Thymus (tissue), 11 donors: ENCODE measurements around the gene ARHGAP24. TPM values are rescaled to one million over a fixed set of nuclear protein-coding genes. Genes with fewer than 3 reads are reported as not detected.

Experiments
- DNase-seq, 9 donors: peaks; one replicate each; pipeline ENCODE4 v3.0.0-alpha.2; 2013; ENCODE audit warnings: low spot score in 9 of 9, low read depth in 6 of 9, missing footprints in 1 of 9
- H3K27ac ChIP-seq, 2 donors: one replicate each; pipeline ENCODE4 v1.5.1; 2013; ENCODE audit warnings: control low read depth in 1 of 2, low read depth in 1 of 2, low read length in 1 of 2, mild to moderate bottlenecking in 1 of 2, moderate library complexity in 1 of 2
- H3K27me3 ChIP-seq, 2 donors: one replicate each; pipeline ENCODE4 v1.5.1; 2013; ENCODE audit warnings: low read length in 1 of 2; ENCODE audit not compliant: control insufficient read depth in 2 of 2, insufficient read depth in 1 of 2
- H3K36me3 ChIP-seq, 2 donors: one replicate each; pipeline ENCODE4 v1.5.1; 2013; ENCODE audit warnings: low read length in 1 of 2, mild to moderate bottlenecking in 1 of 2, moderate library complexity in 1 of 2; ENCODE audit not compliant: control insufficient read depth in 2 of 2, insufficient read depth in 2 of 2
- H3K4me1 ChIP-seq, 2 donors: one replicate each; pipeline ENCODE4 v1.5.1; 2013; ENCODE audit warnings: low read length in 2 of 2; ENCODE audit not compliant: control insufficient read depth in 2 of 2, insufficient read depth in 2 of 2
- H3K4me3 ChIP-seq, 2 donors: one replicate each; pipeline ENCODE4 v1.5.1; 2013; ENCODE audit warnings: low read length in 2 of 2, control low read depth in 1 of 2, mild to moderate bottlenecking in 1 of 2
- H3K9me3 ChIP-seq, 2 donors: one replicate each; pipeline ENCODE4 v1.5.1; 2013; ENCODE audit warnings: low read length in 1 of 2, mild to moderate bottlenecking in 1 of 2; ENCODE audit not compliant: control insufficient read depth in 2 of 2, insufficient read depth in 1 of 2
- WGBS: extraction: QIAGEN DNeasy Blood & Tissue Kit; methylation state at CpG from one replicate; pipeline ENCODE4 v1.1.7; 2013; 5-methylcytosine and 5-hydroxymethylcytosine counted together
- polyA plus RNA-seq: library from polyadenylated mRNA; stranded (reverse); fragments of 200-250 nt; gene quantifications from one replicate; pipeline ENCODE4 v1.2.3, GENCODE V29; 2013
- total RNA-seq: library from RNA; stranded (reverse); fragments of 120-200 nt; gene quantifications from one replicate; pipeline ENCODE4 v1.2.4, GENCODE V29; 2013
- donor health status: healthy.

ARHGAP24 gene
- total and polyA plus RNA-seq, 2 donors, result 10.0 to 18.2 TPM

DNA sequence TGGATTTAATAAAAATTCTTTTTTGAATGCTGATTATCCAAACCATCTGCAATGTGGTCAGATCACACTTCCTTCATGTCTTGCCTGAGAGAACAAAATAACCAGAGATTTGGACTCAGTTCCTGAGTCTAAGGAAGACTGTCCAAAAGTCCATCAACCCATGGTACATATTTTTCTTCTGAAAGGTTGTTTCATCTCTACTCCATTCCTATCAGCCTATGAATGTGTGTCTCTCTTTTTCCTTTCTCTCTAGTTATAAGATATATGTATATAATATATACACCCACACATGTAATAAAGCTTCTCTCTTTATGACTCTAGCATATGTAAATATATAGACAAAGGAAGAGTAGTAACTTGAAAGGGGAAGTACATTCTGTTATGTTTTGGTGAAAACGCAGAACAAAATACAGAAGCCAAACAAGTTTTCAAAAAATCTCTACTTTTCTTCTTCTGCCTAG lies 226.9 kb downstream of the ARHGAP24 start:
- H3K36me3 ChIP-seq, result no peaks in the 10 kb centered on the region
- 23% methylated on average over 1 of the region's 1 CpG for WGBS
- no peak overlapping the region for H3K4me3 ChIP-seq
- H3K9me3 ChIP-seq, result no peaks in the 10 kb centered on the region
- H3K27ac ChIP-seq, result no peak overlapping the region
- peak in 1 of 9 donors; percentile 19 for DNase-seq
- no peaks in the 10 kb centered on the region for H3K4me1 ChIP-seq
- no peaks in the 10 kb centered on the region for H3K27me3 ChIP-seq

DNA sequence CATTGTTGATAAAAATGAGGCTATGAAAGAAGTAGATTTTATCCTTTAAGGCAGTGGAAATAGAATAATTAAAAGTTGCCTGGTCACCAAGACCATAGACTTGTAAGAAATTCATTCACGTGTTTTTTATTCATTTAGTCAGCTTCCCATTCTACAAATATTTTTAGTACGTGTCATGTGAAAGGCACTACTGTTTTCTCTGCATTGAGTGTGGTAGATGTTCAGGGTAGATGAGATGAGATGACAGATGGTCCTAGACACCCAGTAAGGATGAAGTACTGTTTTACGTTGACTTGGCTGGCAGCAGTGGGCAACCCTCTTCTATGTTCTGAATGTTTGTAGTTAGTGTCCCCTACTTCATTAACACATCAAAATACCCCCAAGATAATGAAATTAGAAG lies 228.1 kb downstream of the ARHGAP24 start:
- Histone ChIP-seq H3K4me3 (no peak overlapping the region), H3K4me1 (no peaks in the 10 kb centered on the region), H3K27ac (no peak overlapping the region), H3K27me3 (no peaks in the 10 kb centered on the region), H3K9me3 (no peaks in the 10 kb centered on the region), H3K36me3 (no peaks in the 10 kb centered on the region)
- 95% methylated on average over 3 of the region's 3 CpGs for WGBS
- no peak for DNase-seq

DNA sequence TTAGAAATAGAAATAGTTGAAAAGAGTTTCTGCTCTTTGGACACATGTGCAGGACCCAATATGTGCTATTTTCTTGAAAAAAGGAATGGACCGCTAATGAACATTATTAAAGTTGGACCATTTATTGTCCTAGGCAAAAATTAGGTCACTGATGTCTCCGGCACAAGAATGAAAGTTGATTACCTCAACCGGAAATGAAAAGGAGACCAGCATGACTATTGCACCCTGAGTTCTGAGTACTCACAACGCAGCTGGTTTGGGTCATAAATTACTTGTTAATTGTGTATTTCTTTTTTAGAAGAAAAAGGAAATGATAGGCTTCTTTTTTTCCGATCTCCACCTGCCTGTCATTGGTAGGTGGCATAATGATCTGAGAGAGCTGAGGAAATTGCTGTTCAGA lies 232.7 kb downstream of the ARHGAP24 start:
- Histone ChIP-seq H3K4me3 (no peak overlapping the region), H3K36me3 (no peaks in the 10 kb centered on the region), H3K4me1 (no peaks in the 10 kb centered on the region), H3K9me3 (no peaks in the 10 kb centered on the region), H3K27ac (no peak overlapping the region), H3K27me3 (no peaks in the 10 kb centered on the region)
- DNase-seq, result peak in 1 of 9 donors; percentile 7
- WGBS, result 44% methylated on average over 5 of the region's 5 CpGs

DNA sequence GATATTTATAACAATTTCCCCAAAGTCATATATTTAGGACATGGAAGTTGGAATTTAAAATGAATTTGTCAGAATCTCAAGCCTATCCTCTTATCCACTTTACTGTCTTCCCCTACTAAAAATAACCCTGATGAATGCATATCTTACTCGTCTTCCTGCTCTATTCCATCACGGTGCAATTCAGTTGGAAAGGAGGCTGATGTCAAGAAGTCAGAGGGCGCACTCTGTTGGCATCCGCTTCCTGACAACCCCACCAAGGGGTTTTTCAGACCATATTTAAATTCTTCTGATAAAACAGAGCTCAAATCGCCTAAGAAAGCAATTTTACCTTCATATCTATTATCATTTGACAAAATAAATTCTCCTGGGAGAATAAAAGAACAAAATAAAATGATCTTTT lies 233.5 kb downstream of the ARHGAP24 start:
- no peak overlapping the region for H3K27ac ChIP-seq
- H3K4me1 ChIP-seq, result no peaks in the 10 kb centered on the region
- no peak overlapping the region for H3K4me3 ChIP-seq
- no peaks in the 10 kb centered on the region for H3K27me3 ChIP-seq
- DNase-seq, result no peak
- H3K36me3 ChIP-seq, result no peaks in the 10 kb centered on the region
- WGBS, result 77% methylated on average over 5 of the region's 5 CpGs
- no peaks in the 10 kb centered on the region for H3K9me3 ChIP-seq

DNA sequence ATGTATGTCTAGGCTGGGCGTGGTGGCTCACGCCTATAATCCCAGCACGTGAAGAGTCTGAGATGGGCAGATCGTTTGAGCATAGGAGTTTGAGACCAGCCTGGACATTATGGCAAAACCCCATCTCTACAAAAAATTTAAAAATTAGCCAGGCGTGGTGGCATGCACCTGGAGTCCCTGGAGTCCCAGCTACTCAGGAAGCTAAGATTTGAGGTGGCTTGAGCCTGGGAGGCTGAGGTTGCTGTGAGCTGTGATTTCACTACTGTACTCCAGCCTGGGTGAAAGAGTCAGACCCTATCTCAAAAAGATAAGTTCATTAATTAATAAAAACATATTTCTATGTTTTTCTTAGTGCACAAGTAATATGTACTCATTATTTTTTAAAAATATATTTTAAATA lies 238.1 kb downstream of the ARHGAP24 start:
- H3K9me3 ChIP-seq, result no peaks in the 10 kb centered on the region
- no peak overlapping the region for H3K27ac ChIP-seq
- no peaks in the 10 kb centered on the region for H3K36me3 ChIP-seq
- no peaks in the 10 kb centered on the region for H3K4me1 ChIP-seq
- no peak overlapping the region for H3K4me3 ChIP-seq
- DNase-seq, result no peak
- WGBS, result 93% methylated on average over 5 of the region's 5 CpGs
- no peaks in the 10 kb centered on the region for H3K27me3 ChIP-seq

- no peak overlapping the region for H3K4me3 ChIP-seq
- H3K36me3 ChIP-seq, result no peaks in the 10 kb centered on the region
- DNase-seq, result no peak
- H3K27ac ChIP-seq, result no peak overlapping the region
- no peaks in the 10 kb centered on the region for H3K4me1 ChIP-seq
- 62% methylated on average over 3 of the region's 3 CpGs for WGBS
- no peaks in the 10 kb centered on the region for H3K9me3 ChIP-seq
- no peaks in the 10 kb centered on the region for H3K27me3 ChIP-seq
These were observed 241.2 kb downstream of the ARHGAP24 start for GRCh38 chr4:85715991-85716737.

DNA sequence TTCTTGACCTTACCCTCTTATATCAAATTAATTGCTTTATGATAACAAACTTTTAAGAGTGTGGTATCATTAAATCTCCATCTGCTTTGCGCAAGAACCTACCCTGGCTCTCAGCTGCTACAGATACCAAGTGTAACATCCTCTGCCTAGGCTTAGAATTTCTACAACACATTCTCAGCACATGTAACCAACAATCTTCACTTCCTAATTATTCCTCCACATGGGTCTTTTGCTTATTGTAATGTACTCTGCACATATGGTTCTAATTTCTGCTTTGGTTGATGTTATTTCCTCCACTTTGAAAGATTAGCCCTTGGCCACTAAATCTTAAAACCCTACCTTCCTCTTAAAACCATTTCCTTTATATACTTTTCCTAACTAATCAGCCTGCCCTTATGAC lies 242.4 kb downstream of the ARHGAP24 start:
- 98% methylated on average over 1 of the region's 1 CpG for WGBS
- no peak overlapping the region for H3K27ac ChIP-seq

GRCh38 chr4:85717847-85718246 lies 242.9 kb downstream of the ARHGAP24 start:
- no peaks in the 10 kb centered on the region for H3K36me3 ChIP-seq
- H3K27me3 ChIP-seq, result no peaks in the 10 kb centered on the region
- no peak overlapping the region for H3K4me3 ChIP-seq
- H3K27ac ChIP-seq, result no peak overlapping the region
- no peaks in the 10 kb centered on the region for H3K4me1 ChIP-seq
- DNase-seq, result no peak
- WGBS, result 94% methylated on average over 2 of the region's 2 CpGs
- no peaks in the 10 kb centered on the region for H3K9me3 ChIP-seq

More for the DNA sequence above, 242.4 kb downstream of the ARHGAP24 start:
- no peak for DNase-seq
- Histone ChIP-seq H3K4me1 (no peaks in the 10 kb centered on the region), H3K36me3 (no peaks in the 10 kb centered on the region), H3K9me3 (no peaks in the 10 kb centered on the region), H3K27me3 (no peaks in the 10 kb centered on the region), H3K4me3 (no peak overlapping the region)

- 66% methylated on average over 3 of the region's 3 CpGs for WGBS
These were observed 245.8 kb downstream of the ARHGAP24 start for GRCh38 chr4:85720735-85721134.

More at GRCh38 chr4:85720735-85721134, 245.8 kb downstream of the ARHGAP24 start:
- no peak overlapping the region for H3K27ac ChIP-seq
- no peaks in the 10 kb centered on the region for H3K36me3 ChIP-seq
- no peaks in the 10 kb centered on the region for H3K9me3 ChIP-seq
- H3K4me3 ChIP-seq, result no peak overlapping the region
- H3K4me1 ChIP-seq, result no peaks in the 10 kb centered on the region
- no peaks in the 10 kb centered on the region for H3K27me3 ChIP-seq
- no peak for DNase-seq
